ENCODE data around the gene PSG6.
"Not testable (repeated sequence)": the region's sequence is repeated elsewhere in the genome, so short reads cannot be mapped to it uniquely, and the experiment has no call there.

PSG6 gene

DNA sequence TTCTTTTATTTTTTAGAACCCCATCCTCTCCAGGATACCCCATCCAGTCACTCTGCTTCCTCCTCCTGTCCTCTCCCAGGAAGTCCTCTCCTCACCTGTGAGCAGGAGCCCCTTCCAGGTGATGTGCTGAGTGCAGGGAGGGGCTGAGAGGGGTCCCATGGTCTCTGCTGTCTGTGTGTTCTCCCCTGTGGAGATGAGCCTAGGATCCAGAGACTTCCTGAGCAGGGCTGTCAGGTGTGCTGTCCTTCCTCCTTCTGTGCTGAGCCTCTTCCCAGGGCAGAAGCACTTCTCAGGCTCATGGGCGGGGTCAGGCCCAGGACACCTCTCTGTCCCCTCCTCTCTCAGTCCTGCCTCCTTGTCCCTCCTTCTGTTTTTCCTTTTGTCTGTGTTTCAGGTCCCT, at the start of gene PSG6:
Gene PSG6, minus strand, starts transcription at position 261 of the 400 bp plus-strand sequence. Its CDS starts 102 bp downstream, at position 159.
- H3K36me3 ChIP-seq (ENCODE audit: insufficient read depth, insufficient read length, low read length); H3K4me3 ChIP-seq (ENCODE audit: insufficient read length, low read depth); DNase-seq (ENCODE audit: low read depth, low spot score); H3K4me1 ChIP-seq (ENCODE audit: insufficient read depth, insufficient read length); H3K9me3 ChIP-seq (ENCODE audit: insufficient read depth, low read length); H3K9ac ChIP-seq (ENCODE audit: insufficient read length, low read depth); H3K27me3 ChIP-seq (ENCODE audit: insufficient read depth, insufficient read length): not testable (repeated sequence)

DNA sequence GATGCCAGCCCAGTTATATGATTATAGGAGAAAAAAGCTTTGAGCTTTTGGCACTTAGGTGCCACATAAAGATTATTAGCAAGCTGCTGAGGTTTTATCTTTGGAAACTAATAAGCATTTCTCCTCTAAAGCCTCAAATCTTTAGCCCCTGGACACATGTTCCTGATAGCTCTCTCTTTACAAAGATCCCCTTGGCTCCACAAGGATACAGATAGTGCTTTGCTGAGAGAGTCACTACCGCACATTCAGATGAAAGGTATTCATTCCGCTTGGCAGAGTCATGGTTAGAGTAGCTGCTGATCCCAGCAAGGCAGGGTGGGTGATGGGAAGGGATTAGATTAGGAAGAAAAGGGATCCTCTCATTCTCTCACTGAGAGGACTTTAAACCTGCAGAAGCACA, 47.5 kb upstream of the PSG6 start:
- H3K27me3 ChIP-seq (ENCODE audit: insufficient read depth, insufficient read length): no peaks in the 10 kb centered on the region
- DNase-seq (ENCODE audit: low read depth, low spot score): no peak

GRCh38 chr19:42961119-42961518, 43.4 kb upstream of the PSG6 start:
- H3K9ac ChIP-seq (ENCODE audit: insufficient read length, low read depth): no peak overlapping the region
- no peaks in the 10 kb centered on the region for H3K36me3 ChIP-seq (ENCODE audit: insufficient read depth, insufficient read length, low read length)
- no peaks in the 10 kb centered on the region for H3K27me3 ChIP-seq (ENCODE audit: insufficient read depth, insufficient read length)
- no peak overlapping the region for H3K4me3 ChIP-seq (ENCODE audit: insufficient read length, low read depth)
- DNase-seq (ENCODE audit: low read depth, low spot score): no peak
- no peaks in the 10 kb centered on the region for H3K9me3 ChIP-seq (ENCODE audit: insufficient read depth, low read length)
- no peak for TF ChIP-seq YY1 (IDR thresholded peaks at IDR 0.05; ENCODE audit: insufficient read depth, insufficient read length)
- H3K4me1 ChIP-seq (ENCODE audit: insufficient read depth, insufficient read length): no peaks in the 10 kb centered on the region

More for the DNA sequence above, 47.5 kb upstream of the PSG6 start:
- no peak overlapping the region for H3K9ac ChIP-seq (ENCODE audit: insufficient read length, low read depth)
- TF ChIP-seq YY1 (IDR thresholded peaks at IDR 0.05; ENCODE audit: insufficient read depth, insufficient read length) (no peak), ZNF274 (IDR thresholded peaks at IDR 0.05; ENCODE audit: low read depth, low read length) (no peak), SUZ12 (IDR thresholded peaks at IDR 0.05; ENCODE audit: extremely low read depth, insufficient read depth, insufficient read length) (no peak)
- no peaks in the 10 kb centered on the region for H3K9me3 ChIP-seq (ENCODE audit: insufficient read depth, low read length)
- H3K4me3 ChIP-seq (ENCODE audit: insufficient read length, low read depth): no peak overlapping the region
- H3K4me1 ChIP-seq (ENCODE audit: insufficient read depth, insufficient read length): no peaks in the 10 kb centered on the region
- no peaks in the 10 kb centered on the region for H3K36me3 ChIP-seq (ENCODE audit: insufficient read depth, insufficient read length, low read length)

- H3K9ac ChIP-seq (ENCODE audit: insufficient read length, low read depth); H3K27me3 ChIP-seq (ENCODE audit: insufficient read depth, insufficient read length); DNase-seq (ENCODE audit: low read depth, low spot score); H3K4me3 ChIP-seq (ENCODE audit: insufficient read length, low read depth); H3K4me1 ChIP-seq (ENCODE audit: insufficient read depth, insufficient read length); H3K36me3 ChIP-seq (ENCODE audit: insufficient read depth, insufficient read length, low read length); H3K9me3 ChIP-seq (ENCODE audit: insufficient read depth, low read length): not testable (repeated sequence)
These were observed 34.4 kb upstream of the PSG6 start for GRCh38 chr19:42952126-42952525.

DNA sequence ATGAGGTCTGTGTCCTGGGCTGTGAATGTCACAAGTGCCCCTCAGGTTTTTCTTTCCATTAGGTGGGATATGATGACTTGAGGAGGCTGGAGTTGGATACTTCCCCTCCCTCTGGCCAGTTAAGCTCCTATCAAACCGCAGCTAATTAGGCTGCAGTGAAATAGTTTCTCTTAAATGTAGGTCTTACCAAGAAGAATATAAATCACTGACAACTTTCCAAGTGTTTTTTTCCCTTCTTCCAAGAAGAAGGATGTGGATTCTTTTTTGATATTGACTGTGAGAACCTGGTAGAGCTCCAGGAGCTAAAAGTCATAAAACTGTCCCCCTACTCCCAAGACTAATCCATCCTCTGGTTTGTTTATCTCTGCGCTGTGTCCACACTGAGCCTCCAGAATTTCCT, 33.8 kb upstream of the PSG6 start:
- H3K4me1 ChIP-seq (ENCODE audit: insufficient read depth, insufficient read length); H3K9me3 ChIP-seq (ENCODE audit: insufficient read depth, low read length); H3K36me3 ChIP-seq (ENCODE audit: insufficient read depth, insufficient read length, low read length); H3K27me3 ChIP-seq (ENCODE audit: insufficient read depth, insufficient read length); H3K4me3 ChIP-seq (ENCODE audit: insufficient read length, low read depth); DNase-seq (ENCODE audit: low read depth, low spot score); H3K9ac ChIP-seq (ENCODE audit: insufficient read length, low read depth): not testable (repeated sequence)

GRCh38 chr19:42942187-42942789, 24.6 kb upstream of the PSG6 start:
- peak; percentile 1 for DNase-seq (ENCODE audit: low read depth, low spot score)
- no peak for TF ChIP-seq ZNF274 (IDR thresholded peaks at IDR 0.05; ENCODE audit: low read depth, low read length)
- TF ChIP-seq SUZ12 (IDR thresholded peaks at IDR 0.05; ENCODE audit: extremely low read depth, insufficient read depth, insufficient read length): no peak
- no peak for TF ChIP-seq YY1 (IDR thresholded peaks at IDR 0.05; ENCODE audit: insufficient read depth, insufficient read length)
- Histone ChIP-seq H3K27me3 (ENCODE audit: insufficient read depth, insufficient read length) (no peaks in the 10 kb centered on the region), H3K4me1 (ENCODE audit: insufficient read depth, insufficient read length) (no peaks in the 10 kb centered on the region), H3K9ac (ENCODE audit: insufficient read length, low read depth) (no peak overlapping the region), H3K4me3 (ENCODE audit: insufficient read length, low read depth) (no peak overlapping the region), H3K9me3 (ENCODE audit: insufficient read depth, low read length) (no peaks in the 10 kb centered on the region), H3K36me3 (ENCODE audit: insufficient read depth, insufficient read length, low read length) (no peaks in the 10 kb centered on the region)

DNA sequence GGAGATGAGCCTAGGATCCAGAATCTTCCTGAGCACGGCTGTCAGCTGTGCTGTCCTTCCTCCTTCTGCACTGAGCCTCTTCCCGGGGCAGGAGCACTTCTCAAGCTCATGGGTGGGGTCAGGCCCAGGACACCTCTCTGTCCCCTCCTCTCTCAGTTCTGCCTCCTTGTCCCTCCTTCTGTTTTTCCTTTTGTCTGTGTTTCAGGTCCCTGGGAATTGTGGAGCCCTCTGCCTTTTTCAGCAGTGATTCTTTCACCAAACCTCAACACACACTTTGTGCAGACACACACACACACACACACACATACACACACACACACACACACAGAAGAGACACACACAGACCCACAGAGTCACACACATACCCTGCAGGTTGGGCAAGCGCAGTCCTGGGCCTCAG, 19.4 kb upstream of the PSG6 start, which contains the start of gene PSG7:
Gene PSG7, minus strand, starts transcription at position 101 of the 400 bp plus-strand sequence. CDS start 131 bp downstream, outside the sequence.
- H3K36me3 ChIP-seq (ENCODE audit: insufficient read depth, insufficient read length, low read length); H3K4me1 ChIP-seq (ENCODE audit: insufficient read depth, insufficient read length); H3K9ac ChIP-seq (ENCODE audit: insufficient read length, low read depth); H3K4me3 ChIP-seq (ENCODE audit: insufficient read length, low read depth); DNase-seq (ENCODE audit: low read depth, low spot score); H3K27me3 ChIP-seq (ENCODE audit: insufficient read depth, insufficient read length); H3K9me3 ChIP-seq (ENCODE audit: insufficient read depth, low read length): not testable (repeated sequence)

DNA sequence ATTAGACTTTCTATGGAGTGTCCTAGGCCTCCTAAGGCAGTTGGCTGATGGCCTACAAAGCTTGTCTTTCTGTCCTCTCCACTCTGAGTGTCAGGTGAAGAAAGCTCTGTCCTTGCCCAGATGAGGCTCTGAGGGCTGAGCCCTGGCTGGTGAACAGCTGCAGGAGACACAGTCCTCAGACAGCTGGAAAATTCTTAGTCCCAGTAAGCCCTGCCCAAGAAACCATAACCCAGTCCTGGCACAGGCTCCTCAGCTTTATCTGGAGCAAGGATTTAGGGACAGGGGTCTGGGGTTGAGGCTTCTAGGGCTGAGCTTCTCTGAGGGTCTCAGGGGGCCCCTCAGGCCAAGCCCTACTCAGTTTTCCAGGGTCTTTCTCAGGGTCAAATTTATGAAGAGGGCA, 17.0 kb upstream of the PSG6 start:
- H3K27me3 ChIP-seq (ENCODE audit: insufficient read depth, insufficient read length); H3K36me3 ChIP-seq (ENCODE audit: insufficient read depth, insufficient read length, low read length); H3K4me1 ChIP-seq (ENCODE audit: insufficient read depth, insufficient read length); H3K4me3 ChIP-seq (ENCODE audit: insufficient read length, low read depth); H3K9ac ChIP-seq (ENCODE audit: insufficient read length, low read depth); H3K9me3 ChIP-seq (ENCODE audit: insufficient read depth, low read length); DNase-seq (ENCODE audit: low read depth, low spot score): not testable (repeated sequence)

DNA sequence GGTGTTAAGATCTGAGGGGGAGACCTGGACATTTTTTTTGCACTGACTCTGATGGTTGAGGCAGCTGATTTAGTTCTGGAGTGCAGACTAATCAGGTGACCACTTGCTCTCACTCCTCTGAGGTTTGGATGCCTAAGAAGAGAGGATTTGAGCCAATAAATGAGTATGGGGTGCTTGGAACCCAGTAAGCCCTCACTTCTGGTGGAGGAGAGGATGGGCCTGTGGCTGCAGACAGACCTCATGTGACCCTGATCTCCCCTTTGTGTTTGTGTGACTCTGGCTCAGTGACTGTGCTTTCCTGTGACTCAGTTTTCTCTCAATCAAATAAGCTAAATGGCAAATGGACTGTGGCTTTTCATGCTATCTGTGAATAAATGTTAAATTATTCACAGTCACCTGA, 16.5 kb upstream of the PSG6 start:
- H3K9me3 ChIP-seq (ENCODE audit: insufficient read depth, low read length); H3K4me1 ChIP-seq (ENCODE audit: insufficient read depth, insufficient read length); DNase-seq (ENCODE audit: low read depth, low spot score); H3K27me3 ChIP-seq (ENCODE audit: insufficient read depth, insufficient read length); H3K4me3 ChIP-seq (ENCODE audit: insufficient read length, low read depth); H3K9ac ChIP-seq (ENCODE audit: insufficient read length, low read depth); H3K36me3 ChIP-seq (ENCODE audit: insufficient read depth, insufficient read length, low read length): not testable (repeated sequence)

- not testable (repeated sequence) for H3K9ac ChIP-seq (ENCODE audit: insufficient read length, low read depth); H3K4me1 ChIP-seq (ENCODE audit: insufficient read depth, insufficient read length); H3K27me3 ChIP-seq (ENCODE audit: insufficient read depth, insufficient read length); H3K4me3 ChIP-seq (ENCODE audit: insufficient read length, low read depth); DNase-seq (ENCODE audit: low read depth, low spot score); H3K36me3 ChIP-seq (ENCODE audit: insufficient read depth, insufficient read length, low read length); H3K9me3 ChIP-seq (ENCODE audit: insufficient read depth, low read length)
These were observed 15.7 kb upstream of the PSG6 start for GRCh38 chr19:42933412-42933811.

DNA sequence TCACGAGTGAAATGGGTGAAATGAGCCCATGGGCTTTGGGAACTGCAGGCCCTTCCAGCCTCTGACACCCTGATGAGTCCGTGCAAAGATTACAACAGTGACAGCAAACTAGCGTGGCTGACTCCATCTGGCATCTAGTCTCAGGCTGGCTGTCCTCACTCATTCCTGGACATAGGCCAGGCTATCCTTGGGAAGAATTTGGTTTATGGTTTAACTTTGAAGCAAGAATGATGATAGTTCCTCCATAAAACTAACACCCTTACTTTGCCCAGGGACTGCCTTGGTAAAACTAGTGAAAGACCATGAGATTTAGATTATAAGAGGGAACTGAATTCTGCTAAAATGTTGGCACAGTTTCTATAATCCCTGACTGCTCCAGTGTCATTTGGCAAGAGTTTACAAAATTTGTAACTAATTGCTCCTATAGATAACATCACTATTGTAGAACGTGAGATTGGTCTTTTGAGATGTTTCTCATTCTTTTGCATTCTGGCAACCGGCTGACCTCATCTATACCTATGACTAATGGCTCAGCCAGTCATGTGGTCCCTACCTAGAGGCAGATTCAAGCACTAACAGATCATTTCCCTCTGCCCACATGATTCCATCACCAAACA, 14.9 kb upstream of the PSG6 start:
- H3K36me3 ChIP-seq (ENCODE audit: insufficient read depth, insufficient read length, low read length); H3K4me1 ChIP-seq (ENCODE audit: insufficient read depth, insufficient read length); DNase-seq (ENCODE audit: low read depth, low spot score); H3K9ac ChIP-seq (ENCODE audit: insufficient read length, low read depth); H3K4me3 ChIP-seq (ENCODE audit: insufficient read length, low read depth); H3K27me3 ChIP-seq (ENCODE audit: insufficient read depth, insufficient read length); H3K9me3 ChIP-seq (ENCODE audit: insufficient read depth, low read length): not testable (repeated sequence)

All from NT2/D1 (cell line).